Mesenchymal stem cell (in vitro differentiated cells and primary cell): Measurements from ENCODE around the gene ZNF442.
"Not testable (repeated sequence)": the region's sequence is repeated elsewhere in the genome, so short reads cannot be mapped to it uniquely, and the experiment has no call there.

ENCODE experiments used
- DNase-seq: peaks from one replicate; pipeline ENCODE4 v3.0.0-alpha.2; 2013
- H2AFZ ChIP-seq: one replicate; pipeline ENCODE4 v1.6.1; 2013; ENCODE audit warnings: low read depth, mild to moderate bottlenecking, control low read depth, inconsistent platforms, low read length, moderate library complexity
- H2AK5ac ChIP-seq: 2 replicates; pipeline ENCODE4 v1.6.1; 2013; ENCODE audit warnings: low read length, moderate library complexity, mild to moderate bottlenecking, inconsistent platforms; ENCODE audit not compliant: severe bottlenecking
- H2BK120ac ChIP-seq: one replicate; pipeline ENCODE4 v1.6.1; 2013; ENCODE audit warnings: low read depth, mild to moderate bottlenecking, inconsistent platforms, low read length, moderate library complexity
- H2BK12ac ChIP-seq, 2 experiments: one replicate each; pipeline ENCODE4 v1.6.1; 2013; ENCODE audit warnings: inconsistent platforms in 2 of 2, low read length in 2 of 2, mild to moderate bottlenecking in 2 of 2, moderate library complexity in 2 of 2, control low read depth in 1 of 2
- H2BK15ac ChIP-seq: one replicate; pipeline ENCODE4 v1.6.1; 2013; ENCODE audit warnings: mild to moderate bottlenecking, low read depth, inconsistent platforms; ENCODE audit not compliant: poor library complexity, severe bottlenecking
- H2BK5ac ChIP-seq: 2 replicates; pipeline ENCODE4 v1.6.1; 2013; ENCODE audit warnings: low read depth, mild to moderate bottlenecking, low read length, control low read depth, inconsistent platforms; ENCODE audit not compliant: poor library complexity, severe bottlenecking
- H3K14ac ChIP-seq, 2 experiments: one replicate each; pipeline ENCODE4 v1.6.1; 2013; ENCODE audit warnings: inconsistent platforms in 2 of 2, low read length in 2 of 2, control low read depth in 1 of 2, mild to moderate bottlenecking in 1 of 2, moderate library complexity in 1 of 2
- H3K18ac ChIP-seq, 2 experiments: one replicate each; pipeline ENCODE4 v1.6.1; 2013; ENCODE audit warnings: inconsistent platforms in 2 of 2, low read length in 2 of 2, control low read depth in 1 of 2, low read depth in 1 of 2, mild to moderate bottlenecking in 1 of 2
- H3K23ac ChIP-seq, 2 experiments: one replicate each; pipeline ENCODE4 v1.6.1; 2013; ENCODE audit warnings: inconsistent platforms in 2 of 2, low read length in 2 of 2, mild to moderate bottlenecking in 2 of 2, moderate library complexity in 2 of 2, control low read depth in 1 of 2
- H3K27ac ChIP-seq: 2 replicates; pipeline ENCODE4 v1.5.1; 2013; ENCODE audit warnings: mild to moderate bottlenecking, moderate library complexity, low read length, control low read depth, inconsistent platforms; ENCODE audit not compliant: poor library complexity, severe bottlenecking
- H3K27me3 ChIP-seq, 2 experiments: 2 replicates each; pipeline versions ENCODE4 v1.6.1 to v1.7.0; 2013; ENCODE audit warnings: low read length in 2 of 2, mild to moderate bottlenecking in 2 of 2, moderate library complexity in 2 of 2, control low read depth in 1 of 2, inconsistent platforms in 1 of 2; ENCODE audit not compliant: control insufficient read depth in 1 of 2, insufficient read depth in 1 of 2
- H3K36me3 ChIP-seq, 2 experiments: 2 replicates each; pipeline versions ENCODE4 v1.6.1 to v1.7.0; 2013; ENCODE audit warnings: low read length in 2 of 2, control low read depth in 1 of 2, inconsistent platforms in 1 of 2, low read depth in 1 of 2, mild to moderate bottlenecking in 1 of 2; ENCODE audit not compliant: insufficient read depth in 2 of 2, control insufficient read depth in 1 of 2
- H3K4ac ChIP-seq, 2 experiments: one replicate each; pipeline ENCODE4 v1.6.1; 2013; ENCODE audit warnings: inconsistent platforms in 2 of 2, low read length in 2 of 2, mild to moderate bottlenecking in 2 of 2, moderate library complexity in 2 of 2, control low read depth in 1 of 2, low read depth in 1 of 2
- H3K4me1 ChIP-seq: 2 replicates; pipeline ENCODE4 v1.6.1; 2013; ENCODE audit warnings: low read depth, low read length, control low read depth; ENCODE audit not compliant: control insufficient read depth, insufficient read depth
- H3K4me2 ChIP-seq: 2 replicates; pipeline ENCODE4 v1.6.1; 2013; ENCODE audit warnings: low read length, mild to moderate bottlenecking, inconsistent platforms; ENCODE audit not compliant: poor library complexity, severe bottlenecking
- H3K4me3 ChIP-seq, 2 experiments: 2 replicates each; pipeline versions ENCODE4 v1.5.1 to v1.7.0; 2013; ENCODE audit warnings: low read length in 2 of 2, mild to moderate bottlenecking in 2 of 2, control low read depth in 1 of 2, low read depth in 1 of 2; ENCODE audit not compliant: insufficient read depth in 1 of 2
- H3K79me1 ChIP-seq: replicated peaks from 2 replicates; pipeline ENCODE4 v1.6.1; 2013; ENCODE audit warnings: mild to moderate bottlenecking, control low read depth, low read length, inconsistent platforms; ENCODE audit not compliant: poor library complexity, severe bottlenecking
- H3K9ac ChIP-seq: 2 replicates; pipeline ENCODE4 v1.7.0; 2013; ENCODE audit warnings: mild to moderate bottlenecking, low read length, moderate library complexity
- H3K9me3 ChIP-seq: 2 replicates; pipeline ENCODE4 v1.7.0; 2013; ENCODE audit warnings: mild to moderate bottlenecking, low read length; ENCODE audit not compliant: control insufficient read depth
- H4K8ac ChIP-seq: one replicate; pipeline ENCODE4 v1.6.1; 2013; ENCODE audit warnings: inconsistent platforms, mild to moderate bottlenecking, low read length, moderate library complexity
- H4K91ac ChIP-seq: one replicate; pipeline ENCODE4 v1.6.1; 2013; ENCODE audit warnings: mild to moderate bottlenecking, low read length, inconsistent platforms
- WGBS: methylation state at CpG from one replicate; pipeline ENCODE4 v1.1.7; 2013; ENCODE audit warnings: mixed read lengths; 5-methylcytosine and 5-hydroxymethylcytosine counted together

The ZNF442 gene

GRCh38 chr19:12379732-12380443 lies 14.4 kb upstream of the ZNF442 start:
- H2BK5ac ChIP-seq: no peak overlapping the region
- 97% methylated on average over 4 of the region's 5 CpGs for WGBS
- no peaks in the 10 kb centered on the region for H3K27me3 ChIP-seq

GRCh38 chr19:12374026-12374425 lies 8.5 kb upstream of the ZNF442 start:
- Histone ChIP-seq H3K4me2 (no peak overlapping the region), H2AFZ (no peak overlapping the region), H3K14ac (no peak overlapping the region), H2BK15ac (no peak overlapping the region), H2BK12ac (no peak overlapping the region), H3K18ac (no peak overlapping the region), H3K4me3 (no peak overlapping the region), H2BK120ac (no peak overlapping the region), H3K9me3 (peaks cover 66% of the 10 kb centered on the region), H3K27me3 (no peaks in the 10 kb centered on the region), H2BK5ac (no peak overlapping the region), H3K4me1 (no peaks in the 10 kb centered on the region), H3K23ac (no peak overlapping the region), H4K91ac (no peak overlapping the region), H4K8ac (no peak overlapping the region), H3K36me3 (no peaks in the 10 kb centered on the region), H2AK5ac (no peak overlapping the region), H3K9ac (no peak overlapping the region), H3K79me1 (no peaks in the 10 kb centered on the region), H3K4ac (no peak overlapping the region), H3K27ac (no peak overlapping the region)
- WGBS: 100% methylated on average over 1 of the region's 1 CpG
- no peak for DNase-seq

More at GRCh38 chr19:12379732-12380443, 14.4 kb upstream of the ZNF442 start:
- Histone ChIP-seq H3K23ac (no peak overlapping the region), H3K4ac (no peak overlapping the region), H2BK12ac (no peak overlapping the region), H4K91ac (no peak overlapping the region), H3K27ac (no peak overlapping the region), H3K18ac (no peak overlapping the region), H4K8ac (no peak overlapping the region), H3K36me3 (peaks cover 0 to 35% of the 10 kb centered on the region in 2 experiments), H3K14ac (no peak overlapping the region), H3K9me3 (peaks cover 89% of the 10 kb centered on the region), H3K4me2 (no peak overlapping the region), H3K4me1 (no peaks in the 10 kb centered on the region), H2AK5ac (no peak overlapping the region), H2AFZ (no peak overlapping the region), H3K4me3 (peak overlapping the region in 1 of 2 experiments; percentile 51), H3K9ac (no peak overlapping the region), H2BK120ac (no peak overlapping the region), H3K79me1 (no peaks in the 10 kb centered on the region), H2BK15ac (no peak overlapping the region)
- no peak for DNase-seq

- H3K14ac ChIP-seq: no peak overlapping the region
- DNase-seq: peak; percentile 26
- no peak overlapping the region for H2BK12ac ChIP-seq
- H2BK5ac ChIP-seq: no peak overlapping the region
- no peak overlapping the region for H4K91ac ChIP-seq
- H3K4ac ChIP-seq: no peak overlapping the region
- H3K4me3 ChIP-seq: peak overlapping the region; percentile 71 to 88
- no peaks in the 10 kb centered on the region for H3K36me3 ChIP-seq
- H2BK120ac ChIP-seq: peak overlapping the region; percentile 61
- H3K79me1 ChIP-seq: no peaks in the 10 kb centered on the region
- no peak overlapping the region for H2AK5ac ChIP-seq
- 26% methylated on average over 28 of the region's 28 CpGs for WGBS
- no peaks in the 10 kb centered on the region for H3K27me3 ChIP-seq
- H3K27ac ChIP-seq: no peak overlapping the region
- H3K23ac ChIP-seq: no peak overlapping the region
- H2BK15ac ChIP-seq: no peak overlapping the region
- H3K9ac ChIP-seq: peak overlapping the region; percentile 97
- H3K4me1 ChIP-seq: peaks cover 8% of the 10 kb centered on the region
- peak overlapping the region; percentile 37 for H4K8ac ChIP-seq
- H3K18ac ChIP-seq: no peak overlapping the region
- peak overlapping the region; percentile 15 for H2AFZ ChIP-seq
- peak overlapping the region; percentile 92 for H3K4me2 ChIP-seq
- H3K9me3 ChIP-seq: peaks cover 4% of the 10 kb centered on the region
Observed at GRCh38 chr19:12364391-12365235, 870 bp downstream of the ZNF442 start.

- not testable (repeated sequence) for H2BK12ac ChIP-seq, H2BK120ac ChIP-seq, H3K4ac ChIP-seq, H3K27ac ChIP-seq, H3K79me1 ChIP-seq, H3K36me3 ChIP-seq, H3K4me2 ChIP-seq, H3K4me1 ChIP-seq, H3K18ac ChIP-seq, H3K9ac ChIP-seq, DNase-seq, H3K4me3 ChIP-seq, H2AK5ac ChIP-seq, H4K91ac ChIP-seq, H3K14ac ChIP-seq, H2BK5ac ChIP-seq, H3K23ac ChIP-seq, H3K27me3 ChIP-seq, H2AFZ ChIP-seq, H4K8ac ChIP-seq, H2BK15ac ChIP-seq
- WGBS: 96% methylated on average over 30 of the region's 30 CpGs
- H3K9me3 ChIP-seq: peaks cover 23% of the 10 kb centered on the region
Observed at GRCh38 chr19:12362236-12362635, 3.2 kb downstream of the ZNF442 start.
